Stimulated activated CD8-positive, alpha-beta memory T cell treated with anti-CD3 and anti-CD28 coated beads, Interleukin-15, amount 100 ng/mL, for 4 hours (primary cell): ENCODE measurements around the gene MAGEA3.
"Not testable (repeated sequence)": the region's sequence is repeated elsewhere in the genome, so short reads cannot be mapped to it uniquely, and the experiment has no call there.

Experiments
- DNase-seq, 2 donors: peaks; one replicate each; pipeline ENCODE4 v3.0.0-alpha.2; 2020; ENCODE audit warnings: low read depth in 2 of 2

MAGEA3 gene

DNA sequence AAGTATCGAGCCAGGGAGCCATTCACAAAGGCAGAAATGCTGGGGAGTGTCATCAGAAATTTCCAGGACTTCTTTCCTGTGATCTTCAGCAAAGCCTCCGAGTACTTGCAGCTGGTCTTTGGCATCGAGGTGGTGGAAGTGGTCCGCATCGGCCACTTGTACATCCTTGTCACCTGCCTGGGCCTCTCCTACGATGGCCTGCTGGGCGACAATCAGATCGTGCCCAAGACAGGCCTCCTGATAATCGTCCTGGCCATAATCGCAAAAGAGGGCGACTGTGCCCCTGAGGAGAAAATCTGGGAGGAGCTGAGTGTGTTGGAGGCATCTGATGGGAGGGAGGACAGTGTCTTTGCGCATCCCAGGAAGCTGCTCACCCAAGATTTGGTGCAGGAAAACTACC is 37.9 kb downstream of the MAGEA3 start:
- not testable (repeated sequence) for DNase-seq

DNA sequence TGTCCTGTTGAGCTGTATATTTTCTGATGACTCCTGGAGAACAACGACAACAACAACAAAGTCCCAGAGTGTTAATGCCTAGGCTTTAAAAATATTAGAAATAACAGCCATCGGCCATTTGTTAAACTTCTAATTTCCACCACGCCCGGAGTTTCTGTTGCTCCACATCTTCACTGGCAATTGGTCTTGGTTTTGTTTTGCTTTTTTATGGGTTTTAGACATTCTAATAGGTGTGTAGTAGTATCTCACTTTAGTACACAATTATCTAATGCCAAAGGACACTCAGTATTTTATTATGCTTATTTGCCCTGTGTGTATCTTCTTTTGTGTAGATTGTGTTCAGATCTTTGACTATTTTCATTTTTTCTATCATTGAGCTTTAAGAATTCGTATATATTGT is 40.0 kb downstream of the MAGEA3 start:
- DNase-seq: no peak
